GM21619 (cell line): ENCODE measurements around the gene FBXL19.

Experiments
- ATAC-seq: cut with Tn5 transposase; IDR thresholded peaks from one replicate; pipeline ENCODE4 v1.9.1; 2021; ENCODE audit not compliant: unreplicated experiment

The FBXL19 gene

GRCh38 chr16:30963925-30964511 lies 40.6 kb downstream of the FBXL19 start:
- ATAC-seq = no peak

- no peak for ATAC-seq
These were observed 41.3 kb downstream of the FBXL19 start for GRCh38 chr16:30964574-30965226.

GRCh38 chr16:30965436-30965835 lies 42.1 kb downstream of the FBXL19 start:
- ATAC-seq = no peak

- ATAC-seq = no peak
These were observed 42.8 kb downstream of the FBXL19 start for GRCh38 chr16:30966033-30966619.

GRCh38 chr16:30967795-30968194 lies 44.4 kb downstream of the FBXL19 start:
- ATAC-seq = no peak

- ATAC-seq = no peak
These were observed 46.0 kb downstream of the FBXL19 start for GRCh38 chr16:30969246-30969842.

- ATAC-seq = no peak
These were observed 47.9 kb downstream of the FBXL19 start for GRCh38 chr16:30971298-30971697.

GRCh38 chr16:30972872-30973271 lies 49.5 kb downstream of the FBXL19 start:
- ATAC-seq = no peak

GRCh38 chr16:30974348-30974747 lies 51.0 kb downstream of the FBXL19 start:
- no peak for ATAC-seq

- no peak for ATAC-seq
These were observed 53.1 kb downstream of the FBXL19 start for GRCh38 chr16:30976486-30976885.

- no peak for ATAC-seq
These were observed 54.1 kb downstream of the FBXL19 start for GRCh38 chr16:30977502-30977901.

- ATAC-seq = no peak
These were observed 56.0 kb downstream of the FBXL19 start for GRCh38 chr16:30979170-30980022.

- ATAC-seq = no peak
These were observed 56.6 kb downstream of the FBXL19 start for GRCh38 chr16:30980023-30980371.

- no peak for ATAC-seq
These were observed 57.1 kb downstream of the FBXL19 start for GRCh38 chr16:30980434-30980833.

- ATAC-seq = no peak
These were observed 57.6 kb downstream of the FBXL19 start for GRCh38 chr16:30980959-30981358.

- ATAC-seq = no peak
These were observed 59.3 kb downstream of the FBXL19 start for GRCh38 chr16:30982548-30983288.

- no peak for ATAC-seq
These were observed 60.0 kb downstream of the FBXL19 start for GRCh38 chr16:30983289-30983889.

- ATAC-seq = no peak
These were observed 60.7 kb downstream of the FBXL19 start for GRCh38 chr16:30983898-30984610.

GRCh38 chr16:30984669-30985400 lies 61.5 kb downstream of the FBXL19 start, which contains the start of gene HSD3B7:
Gene HSD3B7 (plus strand): TSS chr16:30985207. CDS start chr16:30985659, 452 bp downstream.
- no peak for ATAC-seq
